HUES48 (cell line): ENCODE results near the gene XPO4.
A peak's percentile ranks its signal among the peaks of the same experiment; 100 is the strongest.

Experiments
- H3K27ac ChIP-seq: one replicate; pipeline ENCODE4 v1.7.0; 2013; ENCODE audit warnings: low read depth, low read length, inconsistent platforms
- H3K27me3 ChIP-seq: 2 replicates; pipeline ENCODE4 v1.6.1; 2013; ENCODE audit warnings: mild to moderate bottlenecking, low read length; ENCODE audit not compliant: control insufficient read depth, insufficient read depth
- H3K36me3 ChIP-seq: 2 replicates; pipeline ENCODE4 v1.6.1; 2013; ENCODE audit warnings: low read length; ENCODE audit not compliant: control insufficient read depth, insufficient read depth
- H3K4me1 ChIP-seq: 2 replicates; pipeline ENCODE4 v1.6.1; 2013; ENCODE audit warnings: mild to moderate bottlenecking, low read length; ENCODE audit not compliant: control insufficient read depth, insufficient read depth
- H3K4me3 ChIP-seq: 2 replicates; pipeline ENCODE4 v1.5.1; 2013; ENCODE audit warnings: mild to moderate bottlenecking, low read depth, low read length
- H3K9ac ChIP-seq: 2 replicates; pipeline ENCODE4 v1.6.1; 2013; ENCODE audit warnings: mild to moderate bottlenecking, low read depth, low read length, moderate library complexity
- H3K9me3 ChIP-seq: 2 replicates; pipeline ENCODE4 v1.6.1; 2013; ENCODE audit warnings: low read length; ENCODE audit not compliant: control insufficient read depth, insufficient read depth

The XPO4 gene

DNA sequence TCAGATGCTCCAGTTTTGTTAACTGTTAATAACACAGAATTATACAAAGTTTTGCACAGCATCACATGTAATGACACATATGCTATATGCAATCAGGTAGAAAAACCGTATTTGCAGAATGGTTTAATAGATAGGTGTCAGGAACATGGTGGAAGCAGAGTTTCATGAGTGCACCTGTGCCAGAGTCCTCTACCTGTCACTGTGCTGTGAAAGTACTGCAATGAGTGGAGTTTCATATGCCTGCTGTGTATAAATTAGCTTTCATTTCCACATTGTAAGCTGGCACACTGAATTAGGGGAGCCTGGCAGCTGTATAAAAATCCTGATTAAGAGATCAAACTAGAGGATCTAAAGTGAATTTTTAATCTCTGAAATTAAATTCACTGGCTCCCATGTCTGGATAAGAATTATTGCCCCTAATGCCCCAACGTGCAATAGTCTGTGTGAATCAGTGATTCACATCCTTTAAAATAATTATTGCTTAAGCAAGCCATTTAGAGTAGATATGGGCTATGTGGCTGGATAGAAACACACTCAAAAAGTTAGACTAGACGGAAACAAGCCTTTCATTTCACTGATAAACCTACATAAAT is 120.3 kb downstream of the XPO4 start:
- H3K4me3 ChIP-seq, result no peak overlapping the region
- no peak overlapping the region for H3K9ac ChIP-seq
- no peaks in the 10 kb centered on the region for H3K4me1 ChIP-seq
- no peak overlapping the region for H3K27ac ChIP-seq
- H3K9me3 ChIP-seq, result no peaks in the 10 kb centered on the region
- no peaks in the 10 kb centered on the region for H3K27me3 ChIP-seq
- H3K36me3 ChIP-seq, result peaks cover 56% of the 10 kb centered on the region

DNA sequence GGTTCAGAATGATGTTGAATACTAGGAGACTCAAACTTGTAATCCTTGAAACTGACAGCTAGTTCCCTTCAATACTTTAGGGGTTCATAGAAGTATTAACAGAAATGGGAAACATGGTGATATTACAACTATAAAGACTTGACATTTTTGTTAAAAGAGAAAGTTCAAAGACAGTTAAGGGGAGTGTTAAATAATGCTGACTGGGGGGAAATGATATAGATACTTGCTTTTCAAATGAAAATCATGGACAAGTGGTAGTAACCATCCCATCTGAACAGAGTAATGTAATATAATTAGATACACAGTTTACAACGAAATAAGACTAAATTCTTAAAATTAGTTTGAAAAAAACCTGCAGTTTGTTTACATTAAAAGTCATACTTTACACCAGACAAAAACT is 122.2 kb downstream of the XPO4 start:
- no peaks in the 10 kb centered on the region for H3K27me3 ChIP-seq
- H3K36me3 ChIP-seq, result peaks cover 42% of the 10 kb centered on the region
- no peak overlapping the region for H3K9ac ChIP-seq
- no peak overlapping the region for H3K4me3 ChIP-seq
- no peak overlapping the region for H3K27ac ChIP-seq
- no peaks in the 10 kb centered on the region for H3K9me3 ChIP-seq
- no peaks in the 10 kb centered on the region for H3K4me1 ChIP-seq

DNA sequence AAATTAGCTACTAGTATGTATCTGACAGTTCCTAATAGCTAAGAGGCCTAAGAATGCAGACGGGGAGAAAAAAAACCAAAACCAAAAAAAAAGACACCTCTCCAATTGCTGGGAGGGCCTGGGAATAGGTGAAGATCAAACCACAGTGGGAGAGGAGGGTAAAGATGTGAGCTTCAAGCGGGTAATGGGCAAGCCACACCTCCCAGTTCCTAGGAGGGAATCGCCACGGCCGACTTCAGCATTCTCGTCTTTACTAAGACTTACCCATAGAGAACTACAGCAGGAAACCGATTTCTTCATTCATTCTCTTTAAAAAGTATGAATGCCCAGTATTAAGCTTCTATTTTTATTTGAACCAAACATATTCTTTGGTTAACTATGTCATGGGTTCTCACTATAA is 123.1 kb downstream of the XPO4 start:
- H3K4me1 ChIP-seq, result no peaks in the 10 kb centered on the region
- peaks cover 33% of the 10 kb centered on the region for H3K36me3 ChIP-seq
- H3K27me3 ChIP-seq, result no peaks in the 10 kb centered on the region
- no peak overlapping the region for H3K4me3 ChIP-seq
- H3K27ac ChIP-seq, result no peak overlapping the region
- H3K9ac ChIP-seq, result no peak overlapping the region
- no peaks in the 10 kb centered on the region for H3K9me3 ChIP-seq

DNA sequence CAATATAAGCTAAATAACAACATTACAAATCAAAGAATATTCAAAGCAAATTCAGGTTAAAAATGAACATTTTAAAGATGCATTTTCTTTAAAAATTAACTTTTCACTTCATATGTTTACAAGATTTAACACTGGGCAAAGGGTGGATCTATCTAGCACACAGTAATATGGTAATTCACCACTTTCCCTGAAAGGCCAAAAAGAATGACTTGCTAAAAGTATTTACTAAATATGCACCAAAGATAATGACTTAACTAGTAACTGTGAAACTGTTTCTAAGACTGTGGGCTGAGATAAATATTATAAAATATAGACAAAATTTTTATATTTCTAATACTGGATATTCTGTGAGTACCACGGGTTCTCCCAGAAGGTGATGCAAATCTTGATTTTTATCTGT is 124.2 kb downstream of the XPO4 start:
- Histone ChIP-seq H3K4me1 (no peaks in the 10 kb centered on the region), H3K36me3 (peaks cover 23% of the 10 kb centered on the region), H3K9me3 (no peaks in the 10 kb centered on the region), H3K27me3 (no peaks in the 10 kb centered on the region), H3K4me3 (no peak overlapping the region), H3K27ac (no peak overlapping the region), H3K9ac (no peak overlapping the region)

DNA sequence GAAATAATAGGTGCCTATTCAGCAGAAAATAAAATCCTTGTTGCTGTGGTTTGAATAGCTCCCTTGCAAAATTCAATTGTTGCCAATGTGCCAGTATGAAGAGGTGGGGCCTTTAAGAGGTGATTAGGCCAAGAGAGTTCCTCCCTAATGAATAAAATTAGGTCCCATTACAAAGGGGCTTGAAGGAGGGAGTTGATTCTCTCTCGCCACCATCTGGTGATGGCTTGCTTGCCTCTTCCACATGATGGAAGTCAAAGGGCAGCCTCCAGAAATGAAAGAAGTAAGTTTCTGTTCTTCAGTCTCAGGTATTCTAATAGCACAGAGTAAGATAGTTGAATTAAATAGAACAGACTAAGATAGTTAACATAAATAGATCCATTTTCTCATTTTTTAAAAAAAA is 125.8 kb downstream of the XPO4 start:
- H3K27ac ChIP-seq, result no peak overlapping the region
- no peak overlapping the region for H3K9ac ChIP-seq
- H3K4me1 ChIP-seq, result peaks cover 7% of the 10 kb centered on the region; the same call in 1 of the 2 replicates
- no peak overlapping the region for H3K4me3 ChIP-seq
- no peaks in the 10 kb centered on the region for H3K27me3 ChIP-seq
- peaks cover 8% of the 10 kb centered on the region; the same call in 1 of the 2 replicates for H3K36me3 ChIP-seq
- no peaks in the 10 kb centered on the region for H3K9me3 ChIP-seq

DNA sequence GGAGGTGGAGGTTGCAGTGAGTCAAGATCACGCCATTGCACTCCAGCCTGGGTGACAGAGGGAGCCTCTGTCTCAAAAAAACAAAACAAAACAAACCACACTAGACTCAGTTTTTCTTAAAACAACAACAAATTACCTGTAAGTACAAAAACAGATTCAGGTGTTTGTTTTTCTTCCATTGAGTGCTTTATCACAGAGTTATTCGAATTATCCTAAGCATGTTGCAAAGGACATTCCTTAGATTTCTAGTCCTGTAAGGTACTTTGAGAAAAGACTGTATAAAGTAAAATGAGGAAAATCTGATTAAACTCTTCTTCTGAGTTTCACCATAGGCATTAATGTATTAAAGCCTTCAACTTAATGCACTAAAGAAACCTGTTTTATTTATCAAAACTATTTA is 126.6 kb downstream of the XPO4 start:
- Histone ChIP-seq H3K4me3 (no peak overlapping the region), H3K9me3 (no peaks in the 10 kb centered on the region), H3K4me1 (peaks cover 7% of the 10 kb centered on the region; the same call in 1 of the 2 replicates), H3K27me3 (no peaks in the 10 kb centered on the region), H3K9ac (no peak overlapping the region), H3K36me3 (no peaks in the 10 kb centered on the region), H3K27ac (no peak overlapping the region)

DNA sequence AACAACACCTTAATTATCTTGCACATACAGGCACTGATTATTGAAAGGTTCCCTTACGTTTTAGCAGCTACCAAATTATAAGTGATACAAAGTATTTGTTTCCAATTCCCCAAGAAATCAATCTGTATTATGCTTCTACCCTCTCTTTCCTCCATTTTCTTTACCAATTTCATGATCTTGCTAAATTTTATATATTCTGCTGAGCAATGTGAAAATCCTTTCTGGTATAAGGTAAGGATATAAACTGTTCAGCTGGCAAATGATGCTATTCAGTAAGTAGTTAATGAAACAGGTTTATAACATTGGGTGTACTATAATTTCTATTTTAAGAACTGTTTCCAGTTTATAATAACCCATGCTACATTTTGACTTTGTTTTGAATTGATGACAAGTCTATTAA is 127.8 kb downstream of the XPO4 start:
- Histone ChIP-seq H3K27me3 (no peaks in the 10 kb centered on the region), H3K9ac (no peak overlapping the region), H3K9me3 (no peaks in the 10 kb centered on the region), H3K27ac (no peak overlapping the region), H3K4me3 (no peak overlapping the region), H3K36me3 (peaks cover 4% of the 10 kb centered on the region; the same call in 1 of the 2 replicates), H3K4me1 (peaks cover 7% of the 10 kb centered on the region; the same call in 1 of the 2 replicates)

DNA sequence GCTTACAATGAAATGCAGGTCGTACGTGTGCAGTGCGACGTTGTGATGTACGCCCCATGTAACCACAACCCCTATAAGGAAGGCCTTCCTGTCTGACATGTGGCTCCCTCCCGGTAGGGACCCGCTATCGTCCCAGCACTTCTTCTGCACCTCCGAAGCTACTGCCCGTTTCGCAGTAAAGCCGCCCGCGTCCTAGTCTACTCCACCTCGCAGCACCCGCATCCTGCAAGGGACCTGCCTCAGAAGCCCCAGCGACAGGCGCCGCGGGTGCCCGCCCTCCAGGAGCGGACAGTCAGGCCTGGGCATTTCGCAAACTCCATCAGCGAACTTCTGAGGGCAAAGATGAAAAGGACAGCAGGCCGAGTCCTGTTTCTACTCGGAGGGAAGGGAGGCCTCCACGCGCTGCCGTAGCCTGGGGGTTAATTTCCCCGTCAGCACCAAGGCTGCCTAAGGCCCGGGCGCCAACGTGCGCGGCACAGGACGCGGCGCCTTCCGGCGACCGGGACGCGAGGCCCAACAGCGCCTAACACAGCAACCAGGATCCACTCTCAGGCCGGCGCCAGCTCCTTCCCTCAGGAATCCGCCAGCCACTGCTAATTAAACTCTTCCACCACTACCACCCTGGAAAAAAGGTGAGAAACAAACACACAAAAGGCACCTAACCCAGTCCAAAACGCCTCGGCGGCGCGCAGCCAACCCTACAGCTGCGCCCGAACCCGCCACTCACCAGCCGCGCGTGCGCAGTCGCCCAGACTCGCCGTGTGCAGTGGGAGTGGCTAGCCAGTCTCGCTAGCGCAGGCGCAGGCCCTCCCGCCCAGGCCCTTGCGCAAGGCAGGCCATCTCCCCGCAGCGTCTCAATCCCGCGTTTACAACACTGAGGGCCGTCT is 129.1 kb downstream of the XPO4 start, which contains the start of gene EEF1AKMT1:
Gene EEF1AKMT1 (minus strand): TSS at position 768 of the 887 bp plus-strand sequence. CDS start 16,363 bp downstream, outside the sequence.
- Histone ChIP-seq H3K9ac (peak within 1 kb of the TSS; percentile 84), H3K9me3 (no peaks in the 10 kb centered on the region), H3K27ac (peak within 1 kb of the TSS; percentile 84), H3K36me3 (peaks cover 4% of the 10 kb centered on the region; the same call in 1 of the 2 replicates), H3K4me3 (peak within 1 kb of the TSS; percentile 75), H3K27me3 (no peaks in the 10 kb centered on the region), H3K4me1 (peaks cover 7% of the 10 kb centered on the region; the same call in 1 of the 2 replicates)

DNA sequence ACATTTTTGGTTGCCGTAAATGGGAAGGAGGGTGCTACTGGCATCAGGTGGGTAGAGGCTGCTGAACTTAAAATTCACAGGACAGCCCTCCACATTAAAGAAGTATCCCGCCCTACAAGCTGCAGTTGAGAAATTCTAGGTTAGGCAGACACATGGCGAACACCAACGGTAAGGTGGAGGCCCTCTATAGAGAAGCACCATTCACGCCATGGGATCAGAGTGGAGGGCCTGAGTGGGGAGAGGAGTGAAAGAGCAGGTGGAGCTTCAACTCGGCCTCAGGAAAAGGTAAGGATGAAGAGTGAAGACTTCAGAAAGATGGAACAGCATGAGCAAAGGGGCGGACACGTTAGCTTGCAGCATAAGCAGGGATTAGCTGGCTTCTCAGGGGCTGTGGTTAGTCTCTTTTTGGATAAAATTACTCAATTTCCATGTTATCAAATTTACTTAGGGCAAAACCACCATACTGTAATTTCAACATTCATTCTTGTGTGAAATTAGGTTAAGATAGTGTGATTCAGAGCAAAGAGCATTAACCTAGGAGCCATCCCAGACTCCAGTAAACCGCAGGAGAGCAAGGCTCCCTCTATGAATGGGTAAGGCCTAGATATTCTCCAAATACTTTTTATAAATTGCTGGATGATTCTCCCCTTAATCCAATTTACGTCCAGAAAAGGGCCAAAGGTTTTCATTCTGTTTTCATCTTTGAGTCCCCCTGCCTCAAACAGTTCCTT is 130.0 kb downstream of the XPO4 start:
- peaks cover 4% of the 10 kb centered on the region; the same call in 1 of the 2 replicates for H3K36me3 ChIP-seq
- no peaks in the 10 kb centered on the region for H3K9me3 ChIP-seq
- peak overlapping the region; percentile 84; the same call in 1 of the 2 replicates for H3K9ac ChIP-seq
- H3K27me3 ChIP-seq, result no peaks in the 10 kb centered on the region
- H3K27ac ChIP-seq, result no peak overlapping the region
- H3K4me1 ChIP-seq, result peaks cover 7% of the 10 kb centered on the region; the same call in 1 of the 2 replicates
- peak overlapping the region; percentile 75 for H3K4me3 ChIP-seq

DNA sequence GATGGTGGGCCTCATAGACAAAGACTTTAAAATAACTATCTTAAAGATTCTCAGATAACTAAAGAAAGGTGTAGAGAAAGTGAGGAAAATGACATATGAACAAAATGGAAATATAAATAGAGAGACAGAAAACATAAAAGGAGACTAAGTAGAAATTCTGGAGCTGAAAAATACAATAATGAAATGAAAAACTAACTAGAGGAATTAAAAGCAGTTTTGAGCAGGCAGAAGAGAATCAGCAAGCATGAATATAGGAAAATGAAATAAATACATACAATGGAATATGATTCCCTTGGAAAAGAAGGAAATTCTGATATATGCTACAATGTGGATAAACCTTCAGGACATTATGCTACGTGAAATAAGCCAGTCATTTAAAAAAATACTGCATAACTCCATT is 132.7 kb downstream of the XPO4 start:
- Histone ChIP-seq H3K4me3 (no peak overlapping the region), H3K27ac (no peak overlapping the region)

More for the DNA sequence above, 132.7 kb downstream of the XPO4 start:
- no peaks in the 10 kb centered on the region for H3K9me3 ChIP-seq
- H3K4me1 ChIP-seq, result peaks cover 7% of the 10 kb centered on the region; the same call in 1 of the 2 replicates
- H3K36me3 ChIP-seq, result peaks cover 4% of the 10 kb centered on the region; the same call in 1 of the 2 replicates
- H3K27me3 ChIP-seq, result no peaks in the 10 kb centered on the region
- no peak overlapping the region for H3K9ac ChIP-seq
